Ovary (tissue), 3 donors: ENCODE data around the gene SPRR2A.

ENCODE experiments used
- EP300 ChIP-seq: sonication (generic); formaldehyde crosslinking; IDR thresholded peaks from one replicate; pipeline ENCODE4 v1.6.1; 2017; ENCODE audit warnings: antibody characterized with exemption
- POLR2A ChIP-seq: fragments of 450-650 bp; IDR thresholded peaks from one replicate; pipeline ENCODE4 v1.6.1; 2017; ENCODE audit warnings: antibody characterized with exemption, mild to moderate bottlenecking, moderate library complexity
- TF ChIP-seq, protein P1 (sequence below), 3 donors: fragments of 450-650 bp in 2 of 3; fragments of 200-600 bp in 1 of 3; IDR thresholded peaks; one replicate each; pipeline versions ENCODE4 v1.5.1 to v1.8.0; 2016 to 2022; ENCODE audit warnings: antibody characterized with exemption in 3 of 3, mild to moderate bottlenecking in 1 of 3
- donor health status: DM: no; HTN: no; CAD: no.

DNA sequence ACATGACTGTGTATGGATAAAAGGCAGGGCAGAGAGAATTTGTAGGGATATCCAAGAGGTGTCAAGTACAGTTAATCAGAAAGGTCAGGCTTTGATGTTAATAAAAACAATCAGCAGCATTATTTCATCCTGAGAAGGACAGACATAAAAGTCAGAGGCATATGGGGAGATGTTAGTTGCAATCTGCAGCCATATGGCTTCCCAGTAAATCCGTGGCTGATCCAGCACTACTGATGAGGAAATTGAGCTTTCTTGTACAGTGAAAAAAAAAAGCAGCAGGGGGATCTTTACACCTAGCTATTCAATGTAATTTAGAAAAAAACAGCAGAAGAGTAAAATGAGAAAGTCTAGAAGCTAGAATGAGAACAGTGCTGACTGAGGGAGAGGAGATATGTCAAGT is 28.5 kb downstream of the SPRR2A start:
- TF ChIP-seq, protein P1, sequence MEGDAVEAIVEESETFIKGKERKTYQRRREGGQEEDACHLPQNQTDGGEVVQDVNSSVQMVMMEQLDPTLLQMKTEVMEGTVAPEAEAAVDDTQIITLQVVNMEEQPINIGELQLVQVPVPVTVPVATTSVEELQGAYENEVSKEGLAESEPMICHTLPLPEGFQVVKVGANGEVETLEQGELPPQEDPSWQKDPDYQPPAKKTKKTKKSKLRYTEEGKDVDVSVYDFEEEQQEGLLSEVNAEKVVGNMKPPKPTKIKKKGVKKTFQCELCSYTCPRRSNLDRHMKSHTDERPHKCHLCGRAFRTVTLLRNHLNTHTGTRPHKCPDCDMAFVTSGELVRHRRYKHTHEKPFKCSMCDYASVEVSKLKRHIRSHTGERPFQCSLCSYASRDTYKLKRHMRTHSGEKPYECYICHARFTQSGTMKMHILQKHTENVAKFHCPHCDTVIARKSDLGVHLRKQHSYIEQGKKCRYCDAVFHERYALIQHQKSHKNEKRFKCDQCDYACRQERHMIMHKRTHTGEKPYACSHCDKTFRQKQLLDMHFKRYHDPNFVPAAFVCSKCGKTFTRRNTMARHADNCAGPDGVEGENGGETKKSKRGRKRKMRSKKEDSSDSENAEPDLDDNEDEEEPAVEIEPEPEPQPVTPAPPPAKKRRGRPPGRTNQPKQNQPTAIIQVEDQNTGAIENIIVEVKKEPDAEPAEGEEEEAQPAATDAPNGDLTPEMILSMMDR (IDR thresholded peaks at IDR 0.05), result no peak
- TF ChIP-seq EP300 (no peak), POLR2A (no peak)
